ENCODE measurements around the gene DIP2B. TPM values are rescaled to one million over a fixed set of nuclear protein-coding genes. Genes with fewer than 3 reads are reported as not detected.

Gene DIP2B
- total RNA-seq, 1 donor from 2014 or later: 28.9 TPM

DNA sequence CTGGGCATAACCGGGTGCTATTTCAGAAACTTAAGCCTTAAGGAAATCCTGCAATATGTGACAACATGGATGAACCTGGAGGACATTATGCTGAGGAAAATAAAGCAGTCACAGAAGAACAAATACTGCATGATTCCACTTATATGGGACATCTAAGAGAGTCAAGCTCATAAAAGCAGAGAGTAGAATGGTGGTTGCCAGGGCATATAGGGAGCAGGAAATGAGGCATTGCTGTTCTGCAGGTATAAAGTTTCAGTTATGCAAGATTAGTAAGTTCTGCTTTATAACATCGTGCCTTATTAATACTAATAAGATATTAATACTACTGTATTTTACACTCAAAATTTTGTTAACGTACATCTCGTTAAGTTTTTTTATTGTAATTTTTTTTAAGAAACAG is 134.9 kb downstream of the DIP2B start:
- H3K4me3 Mint-ChIP-seq (ENCODE audit: unreplicated experiment): no peak overlapping the region
- H3K27ac Mint-ChIP-seq (ENCODE audit: unreplicated experiment): no peak overlapping the region
- no peak for DNase-seq (ENCODE audit: extremely low spot score, unreplicated experiment)
- no peaks in the 10 kb centered on the region for H3K9me3 Mint-ChIP-seq (ENCODE audit: unreplicated experiment)
- TF ChIP-seq, protein P1, sequence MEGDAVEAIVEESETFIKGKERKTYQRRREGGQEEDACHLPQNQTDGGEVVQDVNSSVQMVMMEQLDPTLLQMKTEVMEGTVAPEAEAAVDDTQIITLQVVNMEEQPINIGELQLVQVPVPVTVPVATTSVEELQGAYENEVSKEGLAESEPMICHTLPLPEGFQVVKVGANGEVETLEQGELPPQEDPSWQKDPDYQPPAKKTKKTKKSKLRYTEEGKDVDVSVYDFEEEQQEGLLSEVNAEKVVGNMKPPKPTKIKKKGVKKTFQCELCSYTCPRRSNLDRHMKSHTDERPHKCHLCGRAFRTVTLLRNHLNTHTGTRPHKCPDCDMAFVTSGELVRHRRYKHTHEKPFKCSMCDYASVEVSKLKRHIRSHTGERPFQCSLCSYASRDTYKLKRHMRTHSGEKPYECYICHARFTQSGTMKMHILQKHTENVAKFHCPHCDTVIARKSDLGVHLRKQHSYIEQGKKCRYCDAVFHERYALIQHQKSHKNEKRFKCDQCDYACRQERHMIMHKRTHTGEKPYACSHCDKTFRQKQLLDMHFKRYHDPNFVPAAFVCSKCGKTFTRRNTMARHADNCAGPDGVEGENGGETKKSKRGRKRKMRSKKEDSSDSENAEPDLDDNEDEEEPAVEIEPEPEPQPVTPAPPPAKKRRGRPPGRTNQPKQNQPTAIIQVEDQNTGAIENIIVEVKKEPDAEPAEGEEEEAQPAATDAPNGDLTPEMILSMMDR (IDR thresholded peaks at IDR 0.05): no peak
- H3K36me3 Mint-ChIP-seq (ENCODE audit: unreplicated experiment): peaks cover 2% of the 10 kb centered on the region
- peaks cover 15% of the 10 kb centered on the region for H3K4me1 Mint-ChIP-seq (ENCODE audit: unreplicated experiment)
- no peaks in the 10 kb centered on the region for H3K27me3 Mint-ChIP-seq (ENCODE audit: unreplicated experiment)

DNA sequence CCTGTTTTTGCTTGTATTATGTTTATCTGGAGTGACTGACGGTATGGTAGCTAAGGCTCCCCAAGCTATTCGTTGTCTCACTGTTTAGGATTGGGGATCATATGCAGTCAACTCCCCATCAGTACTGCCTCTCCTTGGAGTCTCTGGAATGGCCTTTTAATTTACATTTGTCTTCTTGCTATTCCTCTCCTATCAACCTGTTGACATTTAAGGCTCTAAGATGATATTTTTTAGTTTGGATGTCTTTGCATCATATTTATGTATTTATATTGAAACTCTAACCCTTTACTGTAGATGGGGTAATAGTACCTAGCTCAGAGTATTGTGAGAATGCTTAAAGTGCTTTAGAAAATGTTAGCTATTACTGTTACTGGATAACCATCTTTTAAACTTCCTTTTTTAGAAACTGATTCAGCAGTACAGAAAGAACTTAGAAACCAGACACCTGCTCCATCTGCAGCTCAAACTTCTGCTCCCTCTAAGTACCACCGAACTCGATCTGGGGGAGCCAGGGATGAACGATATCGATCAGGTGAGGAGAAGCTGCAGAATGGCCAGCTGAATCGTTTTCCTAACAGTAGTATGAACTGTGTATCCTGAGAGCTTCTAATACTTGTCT is 135.6 kb downstream of the DIP2B start:
- Mint-ChIP-seq H3K4me1 (ENCODE audit: unreplicated experiment) (peaks cover 15% of the 10 kb centered on the region), H3K27ac (ENCODE audit: unreplicated experiment) (no peak overlapping the region), H3K4me3 (ENCODE audit: unreplicated experiment) (no peak overlapping the region), H3K27me3 (ENCODE audit: unreplicated experiment) (no peaks in the 10 kb centered on the region), H3K9me3 (ENCODE audit: unreplicated experiment) (no peaks in the 10 kb centered on the region), H3K36me3 (ENCODE audit: unreplicated experiment) (peaks cover 2% of the 10 kb centered on the region)
- no peak for DNase-seq (ENCODE audit: extremely low spot score, unreplicated experiment)
- TF ChIP-seq, protein P1 (IDR thresholded peaks at IDR 0.05): no peak

DNA sequence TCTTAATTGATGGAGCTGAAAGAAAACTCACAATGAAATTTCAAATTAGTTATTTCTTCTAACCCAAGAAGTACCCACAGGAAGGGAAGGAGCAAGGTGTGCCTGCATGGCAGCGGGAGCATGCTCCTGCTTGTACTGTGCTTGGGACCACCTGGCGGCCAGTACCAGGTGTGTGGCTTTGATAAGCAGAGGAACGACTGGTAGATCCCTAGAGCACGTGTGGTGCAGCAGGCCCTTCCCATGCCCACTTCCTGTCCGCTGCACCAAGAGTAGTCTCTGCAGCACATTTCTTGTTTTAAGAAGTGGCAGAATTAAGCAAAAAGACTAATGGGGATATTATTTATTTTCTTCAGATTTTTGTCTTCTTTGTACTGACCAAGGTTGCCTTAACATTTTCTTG is 136.8 kb downstream of the DIP2B start:
- H3K4me1 Mint-ChIP-seq (ENCODE audit: unreplicated experiment): peaks cover 15% of the 10 kb centered on the region
- H3K9me3 Mint-ChIP-seq (ENCODE audit: unreplicated experiment): no peaks in the 10 kb centered on the region
- H3K27ac Mint-ChIP-seq (ENCODE audit: unreplicated experiment): peak overlapping the region; percentile 81
- no peak for DNase-seq (ENCODE audit: extremely low spot score, unreplicated experiment)
- no peaks in the 10 kb centered on the region for H3K27me3 Mint-ChIP-seq (ENCODE audit: unreplicated experiment)
- H3K4me3 Mint-ChIP-seq (ENCODE audit: unreplicated experiment): no peak overlapping the region
- peaks cover 2% of the 10 kb centered on the region for H3K36me3 Mint-ChIP-seq (ENCODE audit: unreplicated experiment)
- TF ChIP-seq, protein P1 (IDR thresholded peaks at IDR 0.05): no peak

DNA sequence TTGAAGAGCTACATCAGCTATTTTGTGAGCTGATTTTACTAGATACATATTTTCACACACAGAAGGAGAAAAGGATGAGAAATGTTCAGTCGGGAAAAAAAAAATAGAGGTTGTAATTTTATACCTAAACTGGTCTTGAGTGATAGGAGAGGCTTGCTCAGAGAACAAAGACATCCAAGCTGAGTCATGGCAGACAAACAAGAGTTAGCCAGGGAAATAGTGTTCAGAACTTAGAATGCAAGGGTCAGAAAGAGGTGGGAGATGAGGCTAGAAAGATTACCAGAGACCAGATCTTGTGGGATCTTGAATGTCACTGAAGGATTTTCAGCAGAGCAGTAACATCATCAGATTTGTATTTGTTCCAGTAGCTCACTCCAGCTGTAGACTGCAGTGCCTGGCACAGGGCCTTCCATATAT is 137.3 kb downstream of the DIP2B start:
- DNase-seq (ENCODE audit: extremely low spot score, unreplicated experiment): no peak
- no peaks in the 10 kb centered on the region for H3K27me3 Mint-ChIP-seq (ENCODE audit: unreplicated experiment)
- H3K4me1 Mint-ChIP-seq (ENCODE audit: unreplicated experiment): peaks cover 15% of the 10 kb centered on the region
- peak overlapping the region; percentile 81 for H3K27ac Mint-ChIP-seq (ENCODE audit: unreplicated experiment)
- no peaks in the 10 kb centered on the region for H3K9me3 Mint-ChIP-seq (ENCODE audit: unreplicated experiment)
- H3K4me3 Mint-ChIP-seq (ENCODE audit: unreplicated experiment): no peak overlapping the region
- TF ChIP-seq, protein P1 (IDR thresholded peaks at IDR 0.05): no peak
- H3K36me3 Mint-ChIP-seq (ENCODE audit: unreplicated experiment): peaks cover 5% of the 10 kb centered on the region

DNA sequence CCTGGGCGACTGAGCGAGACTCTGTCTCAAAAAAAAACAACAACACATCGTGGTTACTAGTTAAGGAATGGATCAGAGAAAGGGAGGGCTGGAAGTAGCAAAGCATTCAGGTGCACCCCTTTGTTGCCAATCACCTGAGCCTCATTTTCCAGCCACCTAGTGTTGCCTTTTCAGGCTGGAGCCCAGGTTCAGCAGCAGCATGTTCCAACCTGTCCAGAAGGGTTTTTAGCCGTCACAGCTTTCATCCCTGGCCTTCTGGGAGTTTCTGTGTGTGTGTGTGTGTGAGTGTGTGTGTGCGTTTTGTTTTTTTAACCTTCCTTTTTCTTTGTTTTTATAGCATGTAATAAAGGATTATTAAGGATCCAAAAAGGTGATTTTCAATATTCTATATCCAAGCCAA is 138.0 kb downstream of the DIP2B start:
- Mint-ChIP-seq H3K36me3 (ENCODE audit: unreplicated experiment) (peaks cover 5% of the 10 kb centered on the region), H3K4me1 (ENCODE audit: unreplicated experiment) (peaks cover 16% of the 10 kb centered on the region), H3K27ac (ENCODE audit: unreplicated experiment) (peak overlapping the region; percentile 81), H3K27me3 (ENCODE audit: unreplicated experiment) (no peaks in the 10 kb centered on the region), H3K4me3 (ENCODE audit: unreplicated experiment) (no peak overlapping the region), H3K9me3 (ENCODE audit: unreplicated experiment) (no peaks in the 10 kb centered on the region)
- DNase-seq (ENCODE audit: extremely low spot score, unreplicated experiment): no peak
- TF ChIP-seq, protein P1 (IDR thresholded peaks at IDR 0.05): no peak

All from osteocyte (in vitro differentiated cells).